Measurements from ENCODE around the gene PHF23.

Gene PHF23

DNA sequence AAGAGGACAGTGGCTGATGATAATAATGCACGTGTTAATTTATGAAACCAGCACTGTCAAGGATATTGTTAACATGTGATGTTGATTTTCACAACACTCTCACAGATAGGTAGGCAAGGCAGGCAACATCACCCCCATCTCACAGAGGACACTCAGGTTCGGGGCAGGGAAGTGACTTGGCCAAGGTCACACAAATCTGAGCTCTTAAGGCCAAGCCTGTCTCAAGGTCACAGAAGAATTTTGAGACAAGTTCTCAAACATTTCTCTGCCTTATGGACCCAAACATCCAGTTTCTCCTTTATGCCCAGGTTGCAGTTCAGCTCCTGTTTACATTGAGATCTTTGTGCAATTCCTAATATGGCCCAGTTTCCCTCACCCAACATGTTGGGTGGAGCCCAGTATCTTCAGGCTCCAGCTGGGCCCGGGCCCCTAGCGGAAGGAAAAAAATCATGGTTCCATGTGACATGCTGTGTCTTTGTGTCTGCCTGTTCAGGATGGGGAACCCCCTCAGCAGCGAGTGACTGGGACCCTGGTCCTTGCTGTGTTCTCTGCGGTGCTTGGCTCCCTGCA is 43.6 kb upstream of the PHF23 start:
- Histone ChIP-seq H3K9me3 (ENCODE audit: insufficient read depth, low read depth, low read length) (no peaks in the 10 kb centered on the region), H3K27me3 (ENCODE audit: insufficient read depth, low read length) (peaks cover 6% of the 10 kb centered on the region), H3K79me2 (ENCODE audit: control insufficient read depth, insufficient read depth, low read length, poor library complexity) (no peaks in the 10 kb centered on the region), H3K18ac (ENCODE audit: low read length) (no peak overlapping the region), H3K4me1 (ENCODE audit: control insufficient read depth in 1 of 2, insufficient read depth in 2 of 2, low read length in 2 of 2) (peaks cover 16% of the 10 kb centered on the region in 2 experiments), H2AK5ac (ENCODE audit: low read length) (no peak overlapping the region), H2BK12ac (ENCODE audit: low read length) (no peak overlapping the region), H3K4me2 (ENCODE audit: low read length) (no peak overlapping the region), H3K9ac (ENCODE audit: low read length) (no peak overlapping the region), H3K36me3 (ENCODE audit: control insufficient read depth in 1 of 2, insufficient read depth in 2 of 2, low read length in 2 of 2) (no peaks in the 10 kb centered on the region), H2BK5ac (ENCODE audit: low read depth, low read length, poor library complexity) (no peak overlapping the region), H3K79me1 (ENCODE audit: low read length) (no peaks in the 10 kb centered on the region), H3K4me3 (ENCODE audit: low read depth, low read length) (no peak overlapping the region), H4K91ac (ENCODE audit: low read depth, low read length) (no peak overlapping the region), H3K4ac (ENCODE audit: low read depth, low read length) (no peak overlapping the region), H4K12ac (ENCODE audit: low read depth, low read length) (no peak overlapping the region), H3K14ac (ENCODE audit: low read length) (no peak overlapping the region), H3K27ac (ENCODE audit: low read depth, low read length) (no peak overlapping the region), H3K23ac (ENCODE audit: low read length) (no peak overlapping the region), H2BK120ac (ENCODE audit: insufficient read depth, low read length, poor library complexity) (no peak overlapping the region), H4K8ac (ENCODE audit: low read depth, low read length) (no peak overlapping the region), H2AFZ (ENCODE audit: insufficient read depth, low read length, poor library complexity) (no peak overlapping the region)
- DNase-seq: no peak
- WGBS (ENCODE audit: extremely low coverage, insufficient coverage, insufficient read length): no CpG with 5 or more reads among the region's 6 CpGs

DNA sequence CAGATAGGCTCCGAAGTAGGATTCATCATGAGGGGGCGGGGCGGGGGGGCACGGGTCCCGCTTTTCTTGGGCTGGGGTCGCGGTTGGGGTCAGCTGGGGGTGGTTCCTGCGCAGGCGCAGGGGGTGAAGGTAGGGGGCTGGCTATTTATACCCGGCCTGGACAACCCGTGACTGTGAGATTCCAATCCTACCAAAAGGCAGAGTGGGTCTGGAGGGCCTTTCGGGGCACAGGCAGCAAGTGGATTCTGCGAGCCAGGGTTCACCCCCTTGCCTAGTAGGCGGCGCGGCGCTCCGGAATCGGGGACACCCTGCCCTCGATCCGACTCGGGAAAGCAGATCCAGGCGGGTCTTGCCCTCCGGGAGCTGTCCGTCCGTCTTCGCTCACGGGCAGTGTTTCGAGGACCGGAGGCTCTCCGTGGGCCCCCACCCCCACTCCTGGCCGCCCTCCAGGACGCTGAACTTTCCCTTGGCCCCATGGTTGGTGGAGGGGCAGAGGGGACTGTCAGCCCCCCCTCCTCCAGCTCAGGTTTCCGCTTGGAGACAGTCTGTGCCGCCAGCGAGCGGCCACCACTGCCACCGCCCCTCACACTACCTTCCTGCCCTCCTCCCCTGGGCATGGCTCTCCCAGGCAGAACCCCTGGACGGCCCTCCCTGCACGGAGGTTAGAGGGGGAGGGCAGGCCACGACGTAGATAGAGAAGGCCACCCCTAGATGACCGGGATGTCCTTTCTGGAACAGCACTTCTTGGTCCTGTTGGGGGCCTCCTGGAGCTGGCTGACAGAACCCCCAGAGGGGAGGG is 42.9 kb upstream of the PHF23 start:
- Histone ChIP-seq H2BK12ac (ENCODE audit: low read length) (no peak overlapping the region), H2BK120ac (ENCODE audit: insufficient read depth, low read length, poor library complexity) (no peak overlapping the region), H3K4me2 (ENCODE audit: low read length) (peak overlapping the region; percentile 78), H3K23ac (ENCODE audit: low read length) (no peak overlapping the region), H4K12ac (ENCODE audit: low read depth, low read length) (no peak overlapping the region), H2AFZ (ENCODE audit: insufficient read depth, low read length, poor library complexity) (peak overlapping the region; percentile 73), H3K4me3 (ENCODE audit: low read depth, low read length) (peak overlapping the region; percentile 27), H3K9me3 (ENCODE audit: insufficient read depth, low read depth, low read length) (no peaks in the 10 kb centered on the region), H3K27ac (ENCODE audit: low read depth, low read length) (no peak overlapping the region), H3K36me3 (ENCODE audit: control insufficient read depth in 1 of 2, insufficient read depth in 2 of 2, low read length in 2 of 2) (no peaks in the 10 kb centered on the region), H3K4me1 (ENCODE audit: control insufficient read depth in 1 of 2, insufficient read depth in 2 of 2, low read length in 2 of 2) (peaks cover 16% of the 10 kb centered on the region in 2 experiments), H3K79me1 (ENCODE audit: low read length) (no peaks in the 10 kb centered on the region), H2AK5ac (ENCODE audit: low read length) (no peak overlapping the region), H3K27me3 (ENCODE audit: insufficient read depth, low read length) (peaks cover 6% of the 10 kb centered on the region), H3K18ac (ENCODE audit: low read length) (no peak overlapping the region), H3K4ac (ENCODE audit: low read depth, low read length) (no peak overlapping the region), H2BK5ac (ENCODE audit: low read depth, low read length, poor library complexity) (no peak overlapping the region), H4K8ac (ENCODE audit: low read depth, low read length) (no peak overlapping the region), H3K9ac (ENCODE audit: low read length) (no peak overlapping the region), H4K91ac (ENCODE audit: low read depth, low read length) (no peak overlapping the region), H3K79me2 (ENCODE audit: control insufficient read depth, insufficient read depth, low read length, poor library complexity) (no peaks in the 10 kb centered on the region), H3K14ac (ENCODE audit: low read length) (no peak overlapping the region)
- DNase-seq: no peak
- no CpG with 5 or more reads among the region's 43 CpGs for WGBS (ENCODE audit: extremely low coverage, insufficient coverage, insufficient read length)

- Histone ChIP-seq H2BK12ac (ENCODE audit: low read length) (no peak within 1 kb of the TSS), H2AK5ac (ENCODE audit: low read length) (no peak within 1 kb of the TSS), H3K79me1 (ENCODE audit: low read length) (no peaks in the 10 kb centered on the region), H3K14ac (ENCODE audit: low read length) (no peak within 1 kb of the TSS), H3K9ac (ENCODE audit: low read length) (no peak within 1 kb of the TSS), H3K4me3 (ENCODE audit: low read depth, low read length) (peak within 1 kb of the TSS; percentile 45), H3K9me3 (ENCODE audit: insufficient read depth, low read depth, low read length) (no peaks in the 10 kb centered on the region), H2AFZ (ENCODE audit: insufficient read depth, low read length, poor library complexity) (peak within 1 kb of the TSS; percentile 73), H3K18ac (ENCODE audit: low read length) (no peak within 1 kb of the TSS), H3K23ac (ENCODE audit: low read length) (no peak within 1 kb of the TSS), H4K8ac (ENCODE audit: low read depth, low read length) (no peak within 1 kb of the TSS), H2BK5ac (ENCODE audit: low read depth, low read length, poor library complexity) (no peak within 1 kb of the TSS), H3K4me2 (ENCODE audit: low read length) (peak within 1 kb of the TSS; percentile 78), H4K12ac (ENCODE audit: low read depth, low read length) (no peak within 1 kb of the TSS), H2BK120ac (ENCODE audit: insufficient read depth, low read length, poor library complexity) (no peak within 1 kb of the TSS), H3K4me1 (ENCODE audit: control insufficient read depth in 1 of 2, insufficient read depth in 2 of 2, low read length in 2 of 2) (peaks cover 16% of the 10 kb centered on the region in 2 experiments), H3K27ac (ENCODE audit: low read depth, low read length) (no peak within 1 kb of the TSS), H3K27me3 (ENCODE audit: insufficient read depth, low read length) (peaks cover 6% of the 10 kb centered on the region), H3K79me2 (ENCODE audit: control insufficient read depth, insufficient read depth, low read length, poor library complexity) (no peaks in the 10 kb centered on the region), H3K36me3 (ENCODE audit: control insufficient read depth in 1 of 2, insufficient read depth in 2 of 2, low read length in 2 of 2) (no peaks in the 10 kb centered on the region), H3K4ac (ENCODE audit: low read depth, low read length) (no peak within 1 kb of the TSS), H4K91ac (ENCODE audit: low read depth, low read length) (no peak within 1 kb of the TSS)
- no CpG with 5 or more reads among the region's 71 CpGs for WGBS (ENCODE audit: extremely low coverage, insufficient coverage, insufficient read length)
- DNase-seq: peak; percentile 98
These were observed 42.1 kb upstream of the PHF23 start, which contains the start of gene SLC2A4 for GRCh38 chr17:7281074-7281952. TSS of gene SLC2A4 (plus strand) at chr17:7281718. CDS start at chr17:7281935, 217 bp downstream.

- no peak overlapping the region for H3K27ac ChIP-seq (ENCODE audit: low read depth, low read length)
- no peak overlapping the region for H2BK12ac ChIP-seq (ENCODE audit: low read length)
- no peak overlapping the region for H4K8ac ChIP-seq (ENCODE audit: low read depth, low read length)
- H3K9ac ChIP-seq (ENCODE audit: low read length): no peak overlapping the region
- H4K12ac ChIP-seq (ENCODE audit: low read depth, low read length): no peak overlapping the region
- peak; percentile 95 to 98 for DNase-seq
- H3K4me3 ChIP-seq (ENCODE audit: low read depth, low read length): no peak overlapping the region
- H2BK5ac ChIP-seq (ENCODE audit: low read depth, low read length, poor library complexity): no peak overlapping the region
- H3K79me1 ChIP-seq (ENCODE audit: low read length): no peaks in the 10 kb centered on the region
- no peak overlapping the region for H3K14ac ChIP-seq (ENCODE audit: low read length)
- peaks cover 16% of the 10 kb centered on the region in 2 experiments for H3K4me1 ChIP-seq (ENCODE audit: control insufficient read depth in 1 of 2, insufficient read depth in 2 of 2, low read length in 2 of 2)
- H3K4ac ChIP-seq (ENCODE audit: low read depth, low read length): no peak overlapping the region
- no peaks in the 10 kb centered on the region for H3K9me3 ChIP-seq (ENCODE audit: insufficient read depth, low read depth, low read length)
- H3K18ac ChIP-seq (ENCODE audit: low read length): no peak overlapping the region
- H2AFZ ChIP-seq (ENCODE audit: insufficient read depth, low read length, poor library complexity): peak overlapping the region; percentile 17
- peaks cover 6% of the 10 kb centered on the region for H3K27me3 ChIP-seq (ENCODE audit: insufficient read depth, low read length)
- no CpG with 5 or more reads among the region's 29 CpGs for WGBS (ENCODE audit: extremely low coverage, insufficient coverage, insufficient read length)
- no peaks in the 10 kb centered on the region for H3K79me2 ChIP-seq (ENCODE audit: control insufficient read depth, insufficient read depth, low read length, poor library complexity)
- H3K36me3 ChIP-seq (ENCODE audit: control insufficient read depth in 1 of 2, insufficient read depth in 2 of 2, low read length in 2 of 2): no peaks in the 10 kb centered on the region
- peak overlapping the region; percentile 78 for H3K4me2 ChIP-seq (ENCODE audit: low read length)
- H4K91ac ChIP-seq (ENCODE audit: low read depth, low read length): no peak overlapping the region
- H3K23ac ChIP-seq (ENCODE audit: low read length): no peak overlapping the region
- H2AK5ac ChIP-seq (ENCODE audit: low read length): no peak overlapping the region
- H2BK120ac ChIP-seq (ENCODE audit: insufficient read depth, low read length, poor library complexity): no peak overlapping the region
These were observed 41.3 kb upstream of the PHF23 start for GRCh38 chr17:7280519-7281073.

All from trophoblast cell (in vitro differentiated cells and primary cell).